Left forelimb (tissue), 1 donor: ENCODE measurements around the gene TBC1D22B.
A peak's percentile ranks its signal among the peaks of the same experiment; 100 is the strongest.

Experiments
- DNase-seq: peaks from one replicate; pipeline ENCODE4 v3.0.0-alpha.2; 2018; ENCODE audit warnings: low spot score

TBC1D22B gene

GRCh38 chr6:37239950-37240713, 17.4 kb upstream of the TBC1D22B start:
- DNase-seq = peak; percentile 87

GRCh38 chr6:37241131-37241530, 16.4 kb upstream of the TBC1D22B start:
- DNase-seq = no peak

GRCh38 chr6:37241775-37242428, 15.7 kb upstream of the TBC1D22B start:
- no peak for DNase-seq

GRCh38 chr6:37242429-37243052, 15.0 kb upstream of the TBC1D22B start:
- no peak for DNase-seq

- no peak for DNase-seq
Measured at GRCh38 chr6:37243131-37243815, 14.3 kb upstream of the TBC1D22B start.

- no peak for DNase-seq
Measured at GRCh38 chr6:37243816-37244370, 13.7 kb upstream of the TBC1D22B start.

GRCh38 chr6:37244430-37245310, 12.9 kb upstream of the TBC1D22B start:
- DNase-seq = peak; percentile 75

GRCh38 chr6:37251211-37251780, 6.3 kb upstream of the TBC1D22B start:
- no peak for DNase-seq

GRCh38 chr6:37253486-37254007, 4.0 kb upstream of the TBC1D22B start:
- DNase-seq = no peak

GRCh38 chr6:37254881-37255280, 2.7 kb upstream of the TBC1D22B start:
- DNase-seq = no peak

GRCh38 chr6:37256692-37257319, 766 bp upstream of the TBC1D22B start:
- no peak for DNase-seq

GRCh38 chr6:37257320-37257633, 295 bp upstream of the TBC1D22B start:
- DNase-seq = no peak

GRCh38 chr6:37258405-37259105, 983 bp downstream of the TBC1D22B start:
- no peak for DNase-seq

GRCh38 chr6:37259191-37259590, 1.6 kb downstream of the TBC1D22B start:
- no peak for DNase-seq

- no peak for DNase-seq
Measured at GRCh38 chr6:37260040-37260439, 2.5 kb downstream of the TBC1D22B start.

GRCh38 chr6:37260444-37260843, 2.9 kb downstream of the TBC1D22B start:
- no peak for DNase-seq

- no peak for DNase-seq
Measured at GRCh38 chr6:37261198-37261597, 3.6 kb downstream of the TBC1D22B start.

- no peak for DNase-seq
Measured at GRCh38 chr6:37262446-37263026, 5.0 kb downstream of the TBC1D22B start.

GRCh38 chr6:37265001-37265400, 7.4 kb downstream of the TBC1D22B start:
- no peak for DNase-seq
